Inferior parietal cortex (tissue), 1 donor: ENCODE data around the gene OGFR.

ENCODE experiments used
- DNase-seq: peaks from one replicate; pipeline ENCODE4 v3.0.0-alpha.2; 2016; ENCODE audit errors: extremely low spot score

OGFR gene

GRCh38 chr20:62825986-62826645 is 21.5 kb downstream of the OGFR start:
- DNase-seq = no peak

GRCh38 chr20:62826646-62827310 is 22.1 kb downstream of the OGFR start:
- DNase-seq = no peak

GRCh38 chr20:62827311-62828038 is 22.8 kb downstream of the OGFR start:
- DNase-seq = no peak

- no peak for DNase-seq
Measured at GRCh38 chr20:62828051-62828450, 23.4 kb downstream of the OGFR start.

GRCh38 chr20:62828511-62829230 is 24.0 kb downstream of the OGFR start:
- DNase-seq = no peak

GRCh38 chr20:62829231-62830230 is 24.9 kb downstream of the OGFR start:
- no peak for DNase-seq

- DNase-seq = no peak
Measured at GRCh38 chr20:62830251-62830650, 25.6 kb downstream of the OGFR start.

GRCh38 chr20:62830821-62831220 is 26.2 kb downstream of the OGFR start:
- no peak for DNase-seq

GRCh38 chr20:62831361-62831788 is 26.7 kb downstream of the OGFR start:
- no peak for DNase-seq

GRCh38 chr20:62831854-62832211 is 27.2 kb downstream of the OGFR start:
- no peak for DNase-seq

GRCh38 chr20:62832212-62832922 is 27.7 kb downstream of the OGFR start:
- no peak for DNase-seq

- DNase-seq = no peak
Measured at GRCh38 chr20:62832951-62833391, 28.3 kb downstream of the OGFR start.

GRCh38 chr20:62834967-62835730 is 30.5 kb downstream of the OGFR start:
- DNase-seq = no peak

- DNase-seq = no peak
Measured at GRCh38 chr20:62835931-62836861, 31.6 kb downstream of the OGFR start.

GRCh38 chr20:62836967-62837490 is 32.4 kb downstream of the OGFR start:
- DNase-seq = no peak

- no peak for DNase-seq
Measured at GRCh38 chr20:62837790-62838127, 33.1 kb downstream of the OGFR start.

- no peak for DNase-seq
Measured at GRCh38 chr20:62838128-62838891, 33.7 kb downstream of the OGFR start.

- no peak for DNase-seq
Measured at GRCh38 chr20:62839261-62839660, 34.6 kb downstream of the OGFR start.
